BLaER1 treated with 17β-estradiol and CSF1 and Interleukin-3, amounts not matched to agents 10 nM and 100 nM (cell line): ENCODE results near the gene STRA8.

ENCODE experiments used
- H3K27ac ChIP-seq, 11 experiments: shearing (Covaris generic); formaldehyde crosslinking; 2 replicates each; pipeline ENCODE4 v1.8.1; 2022
- H3K27me3 ChIP-seq, 11 experiments: shearing (Covaris generic); formaldehyde crosslinking; 2 replicates each; pipeline ENCODE4 v1.8.1; 2022
- H3K36me3 ChIP-seq, 11 experiments: shearing (Covaris generic); formaldehyde crosslinking; 2 replicates each; pipeline ENCODE4 v1.8.1; 2022
- H3K4me1 ChIP-seq, 10 experiments: shearing (Covaris generic); formaldehyde crosslinking; 2 replicates each; pipeline ENCODE4 v1.8.1; 2022
- H3K4me2 ChIP-seq, 11 experiments: shearing (Covaris generic); formaldehyde crosslinking; 2 replicates each; pipeline ENCODE4 v1.8.1; 2022
- H3K4me3 ChIP-seq, 10 experiments: shearing (Covaris generic); formaldehyde crosslinking; 2 replicates each; pipeline ENCODE4 v1.8.1; 2022
- H3K9ac ChIP-seq, 11 experiments: shearing (Covaris generic); formaldehyde crosslinking; 2 replicates each; pipeline ENCODE4 v1.8.1; 2022
- H3K9me3 ChIP-seq, 11 experiments: shearing (Covaris generic); formaldehyde crosslinking; replicated peaks in 1 of 11; 2 replicates each; pipeline ENCODE4 v1.8.1; 2022
- H4K20me1 ChIP-seq, 11 experiments: shearing (Covaris generic); formaldehyde crosslinking; 2 replicates each; pipeline ENCODE4 v1.8.1; 2022
- Cebpa-rat ChIP-seq, 11 experiments: shearing (Covaris generic); IDR thresholded peaks; 2 replicates each; pipeline ENCODE4 v1.8.1; 2022

Gene STRA8

GRCh38 chr7:135290594-135290993 is 57.0 kb downstream of the STRA8 start:
- Histone ChIP-seq H3K27me3 (no peaks in the 10 kb centered on the region), H3K27ac (no peak overlapping the region), H3K4me2 (no peak overlapping the region), H3K4me1 (0 out of 20 replicates have a peak, but pooled peaks cover 0 to 6% (median 0%) of the 10 kb centered on the region in 10 experiments), H3K9me3 (peaks cover 0 to 10% (median 8%) of the 10 kb centered on the region in 11 experiments; a peak in 9 of 22 replicates), H3K36me3 (no peaks in the 10 kb centered on the region), H3K9ac (no peak overlapping the region), H4K20me1 (no peaks in the 10 kb centered on the region), H3K4me3 (no peak overlapping the region)
- no peak for TF ChIP-seq Cebpa-rat (IDR thresholded peaks at IDR 0.05)

- no peak overlapping the region for H3K9ac ChIP-seq
- H3K4me1 ChIP-seq: 0 out of 20 replicates have a peak, but pooled peaks cover 0 to 6% (median 0%) of the 10 kb centered on the region in 10 experiments
- no peak overlapping the region for H3K4me2 ChIP-seq
- no peak for TF ChIP-seq Cebpa-rat (IDR thresholded peaks at IDR 0.05)
- H3K9me3 ChIP-seq: peaks cover 0 to 10% (median 8%) of the 10 kb centered on the region in 11 experiments; a peak in 9 of 22 replicates
- H3K4me3 ChIP-seq: no peak overlapping the region
- no peaks in the 10 kb centered on the region for H3K36me3 ChIP-seq
- H3K27ac ChIP-seq: no peak overlapping the region
- H4K20me1 ChIP-seq: no peaks in the 10 kb centered on the region
- H3K27me3 ChIP-seq: no peaks in the 10 kb centered on the region
These were observed 58.2 kb downstream of the STRA8 start for GRCh38 chr7:135291809-135292253.

GRCh38 chr7:135299235-135299634 is 65.6 kb downstream of the STRA8 start:
- H3K4me3 ChIP-seq: no peak overlapping the region
- H3K27ac ChIP-seq: no peak overlapping the region
- H3K9ac ChIP-seq: no peak overlapping the region
- H4K20me1 ChIP-seq: no peaks in the 10 kb centered on the region
- H3K27me3 ChIP-seq: no peaks in the 10 kb centered on the region
- peaks cover 7 to 21% (median 13%) of the 10 kb centered on the region in 11 experiments; a peak in 18 of 22 replicates for H3K9me3 ChIP-seq
- H3K4me1 ChIP-seq: 0 out of 20 replicates have a peak, but pooled peaks cover 0 to 6% (median 0%) of the 10 kb centered on the region in 10 experiments
- H3K36me3 ChIP-seq: no peaks in the 10 kb centered on the region
- TF ChIP-seq Cebpa-rat (IDR thresholded peaks at IDR 0.05): no peak
- H3K4me2 ChIP-seq: no peak overlapping the region

- H3K36me3 ChIP-seq: no peaks in the 10 kb centered on the region
- H4K20me1 ChIP-seq: no peaks in the 10 kb centered on the region
- no peak overlapping the region for H3K4me2 ChIP-seq
These were observed 67.5 kb downstream of the STRA8 start for GRCh38 chr7:135300913-135301765.

More at GRCh38 chr7:135300913-135301765, 67.5 kb downstream of the STRA8 start:
- Histone ChIP-seq H3K9ac (no peak overlapping the region), H3K9me3 (peaks cover 7 to 21% (median 13%) of the 10 kb centered on the region in 11 experiments; a peak in 18 of 22 replicates), H3K27me3 (no peaks in the 10 kb centered on the region), H3K27ac (no peak overlapping the region), H3K4me1 (no peaks in the 10 kb centered on the region), H3K4me3 (no peak overlapping the region)
- TF ChIP-seq Cebpa-rat (IDR thresholded peaks at IDR 0.05): no peak
